ENCODE results near the gene TBPL2.
A peak's percentile ranks its signal among the peaks of the same experiment; 100 is the strongest.
"Not testable (repeated sequence)": the region's sequence is repeated elsewhere in the genome, so short reads cannot be mapped to it uniquely, and the experiment has no call there.

Gene TBPL2

GRCh38 chr14:55473786-55474185, 33.4 kb upstream of the TBPL2 start:
- DNase-seq (ENCODE audit: extremely low spot score), result no peak
- no peak for TF ChIP-seq ARNT (IDR thresholded peaks at IDR 0.05)
- POLR2A ChIA-PET, result no interaction called here
- CTCF ChIA-PET, result no interaction called here

GRCh38 chr14:55470025-55470424, 29.6 kb upstream of the TBPL2 start:
- CTCF ChIA-PET, result no interaction called here
- no peak for DNase-seq (ENCODE audit: extremely low spot score)
- POLR2A ChIA-PET, result no interaction called here
- no peak for TF ChIP-seq SUZ12 (IDR thresholded peaks at IDR 0.05)
- TF ChIP-seq FOXA1 (IDR thresholded peaks at IDR 0.05), result no peak
- no peak for TF ChIP-seq CTBP1 (IDR thresholded peaks at IDR 0.05; ENCODE audit: borderline replicate concordance)
- no peak for TF ChIP-seq ARNT (IDR thresholded peaks at IDR 0.05)
- TF ChIP-seq L3MBTL2 (conservative IDR thresholded peaks at IDR 0.05), result no peak
- TF ChIP-seq SP1 (IDR thresholded peaks at IDR 0.05), result no peak
- no peak for TF ChIP-seq ELF4 (IDR thresholded peaks at IDR 0.05)
- TF ChIP-seq LEF1 (IDR thresholded peaks at IDR 0.05; ENCODE audit: borderline replicate concordance), result no peak
- TF ChIP-seq PKNOX1 (IDR thresholded peaks at IDR 0.05), result no peak
- TF ChIP-seq BHLHE40 (IDR thresholded peaks at IDR 0.05; ENCODE audit: borderline replicate concordance), result no peak
- TF ChIP-seq TARDBP (IDR thresholded peaks at IDR 0.05), result no peak
- no peak for TF ChIP-seq HDGF (IDR thresholded peaks at IDR 0.05; ENCODE audit: borderline replicate concordance)
- no peak for TF ChIP-seq FOXK2 (IDR thresholded peaks at IDR 0.05)
- TF ChIP-seq NFRKB (IDR thresholded peaks at IDR 0.05), result no peak

GRCh38 chr14:55467307-55467706, 26.9 kb upstream of the TBPL2 start:
- DNase-seq (ENCODE audit: extremely low spot score), result no peak
- POLR2A ChIA-PET, result no interaction called here
- no peak for TF ChIP-seq TARDBP (IDR thresholded peaks at IDR 0.05)
- TF ChIP-seq ELF4 (IDR thresholded peaks at IDR 0.05), result no peak
- no peak for TF ChIP-seq ARNT (IDR thresholded peaks at IDR 0.05)
- TF ChIP-seq FOXK2 (IDR thresholded peaks at IDR 0.05), result no peak
- TF ChIP-seq FOXA1 (IDR thresholded peaks at IDR 0.05), result no peak
- TF ChIP-seq L3MBTL2 (conservative IDR thresholded peaks at IDR 0.05), result no peak
- no peak for TF ChIP-seq ZNF384 (IDR thresholded peaks at IDR 0.05)
- TF ChIP-seq HDGF (IDR thresholded peaks at IDR 0.05; ENCODE audit: borderline replicate concordance), result no peak
- no peak for TF ChIP-seq SUZ12 (IDR thresholded peaks at IDR 0.05)
- TF ChIP-seq FOXM1 (IDR thresholded peaks at IDR 0.05; ENCODE audit: borderline replicate concordance), result no peak
- no peak for TF ChIP-seq CTBP1 (IDR thresholded peaks at IDR 0.05; ENCODE audit: borderline replicate concordance)
- no peak for TF ChIP-seq PKNOX1 (IDR thresholded peaks at IDR 0.05)
- no peak for TF ChIP-seq BHLHE40 (IDR thresholded peaks at IDR 0.05; ENCODE audit: borderline replicate concordance)
- no peak for TF ChIP-seq NFRKB (IDR thresholded peaks at IDR 0.05)
- no peak for TF ChIP-seq LEF1 (IDR thresholded peaks at IDR 0.05; ENCODE audit: borderline replicate concordance)
- TF ChIP-seq SP1 (IDR thresholded peaks at IDR 0.05), result no peak
- CTCF ChIA-PET, result no interaction called here

- POLR2A ChIA-PET, result no interaction called here
- CTCF ChIA-PET, result no interaction called here
- TF ChIP-seq BHLHE40 (IDR thresholded peaks at IDR 0.05; ENCODE audit: borderline replicate concordance), result no peak
- TF ChIP-seq ELF4 (IDR thresholded peaks at IDR 0.05), result no peak
- TF ChIP-seq HDGF (IDR thresholded peaks at IDR 0.05; ENCODE audit: borderline replicate concordance), result no peak
- TF ChIP-seq PKNOX1 (IDR thresholded peaks at IDR 0.05), result no peak
- TF ChIP-seq NFRKB (IDR thresholded peaks at IDR 0.05), result no peak
- TF ChIP-seq CTBP1 (IDR thresholded peaks at IDR 0.05; ENCODE audit: borderline replicate concordance), result no peak
- no peak for TF ChIP-seq ARNT (IDR thresholded peaks at IDR 0.05)
- TF ChIP-seq FOXK2 (IDR thresholded peaks at IDR 0.05), result no peak
- TF ChIP-seq LEF1 (IDR thresholded peaks at IDR 0.05; ENCODE audit: borderline replicate concordance), result no peak
- TF ChIP-seq SP1 (IDR thresholded peaks at IDR 0.05), result no peak
- no peak for DNase-seq (ENCODE audit: extremely low spot score)
Measured at GRCh38 chr14:55458800-55459515, 18.5 kb upstream of the TBPL2 start.

GRCh38 chr14:55457496-55457895, 17.1 kb upstream of the TBPL2 start:
- ChIA-PET POLR2A (no interaction called here), CTCF (interaction anchor here (0.8 kb wide), 1 partner anchor 11 kb away, joined by 3 read pairs; no protein-coding TSS in a partner anchor)
- no peak for TF ChIP-seq ELF4 (IDR thresholded peaks at IDR 0.05)
- DNase-seq (ENCODE audit: extremely low spot score), result no peak

- CTCF ChIA-PET; POLR2A ChIA-PET; DNase-seq (ENCODE audit: extremely low spot score): not testable (repeated sequence)
Measured at GRCh38 chr14:55456411-55456810, 16.0 kb upstream of the TBPL2 start.

GRCh38 chr14:55454264-55455002, 14.0 kb upstream of the TBPL2 start:
- CTCF ChIA-PET, result interaction anchor here (0.6 to 1.2 kb wide), 3 partner anchors 8 to 396 kb away, joined by 3 to 5 read pairs (median 3); no protein-coding TSS in a partner anchor
- POLR2A ChIA-PET, result no interaction called here
- TF ChIP-seq PKNOX1 (IDR thresholded peaks at IDR 0.05), result no peak
- no peak for TF ChIP-seq FOXM1 (IDR thresholded peaks at IDR 0.05; ENCODE audit: borderline replicate concordance)
- no peak for TF ChIP-seq HDGF (IDR thresholded peaks at IDR 0.05; ENCODE audit: borderline replicate concordance)
- no peak for TF ChIP-seq ARNT (IDR thresholded peaks at IDR 0.05)
- TF ChIP-seq TARDBP (IDR thresholded peaks at IDR 0.05), result no peak
- TF ChIP-seq FOXK2 (IDR thresholded peaks at IDR 0.05), result no peak
- no peak for TF ChIP-seq LEF1 (IDR thresholded peaks at IDR 0.05; ENCODE audit: borderline replicate concordance)
- no peak for TF ChIP-seq BHLHE40 (IDR thresholded peaks at IDR 0.05; ENCODE audit: borderline replicate concordance)
- TF ChIP-seq L3MBTL2 (conservative IDR thresholded peaks at IDR 0.05), result no peak
- TF ChIP-seq ELF4 (IDR thresholded peaks at IDR 0.05), result no peak
- no peak for TF ChIP-seq ZNF384 (IDR thresholded peaks at IDR 0.05)
- no peak for TF ChIP-seq SUZ12 (IDR thresholded peaks at IDR 0.05)
- no peak for TF ChIP-seq CTBP1 (IDR thresholded peaks at IDR 0.05; ENCODE audit: borderline replicate concordance)
- TF ChIP-seq SP1 (IDR thresholded peaks at IDR 0.05), result no peak
- TF ChIP-seq FOXA1 (IDR thresholded peaks at IDR 0.05), result no peak
- TF ChIP-seq NFRKB (IDR thresholded peaks at IDR 0.05), result no peak
- DNase-seq (ENCODE audit: extremely low spot score), result peak; percentile 20

Measured in HEK293T (cell line).